NCI-H460 (cell line): Measurements from ENCODE around the gene ZSCAN21. TPM values are rescaled to one million over a fixed set of nuclear protein-coding genes. Genes with fewer than 3 reads are reported as not detected.

Experiments
- DNase-seq: peaks from one replicate; pipeline ENCODE4 v3.0.0-alpha.2; 2016; ENCODE audit warnings: low read depth; ENCODE audit errors: extremely low read depth
- total RNA-seq: library from RNA; depleted of rRNA; stranded (reverse); fragments of >200 nt; shearing (Covaris generic); gene quantifications from 2 replicates; pipeline ENCODE4 v1.2.3, GENCODE V29; 2014

The ZSCAN21 gene
- total RNA-seq, 1 experiment from 2014 or later = 13.5 TPM

DNA sequence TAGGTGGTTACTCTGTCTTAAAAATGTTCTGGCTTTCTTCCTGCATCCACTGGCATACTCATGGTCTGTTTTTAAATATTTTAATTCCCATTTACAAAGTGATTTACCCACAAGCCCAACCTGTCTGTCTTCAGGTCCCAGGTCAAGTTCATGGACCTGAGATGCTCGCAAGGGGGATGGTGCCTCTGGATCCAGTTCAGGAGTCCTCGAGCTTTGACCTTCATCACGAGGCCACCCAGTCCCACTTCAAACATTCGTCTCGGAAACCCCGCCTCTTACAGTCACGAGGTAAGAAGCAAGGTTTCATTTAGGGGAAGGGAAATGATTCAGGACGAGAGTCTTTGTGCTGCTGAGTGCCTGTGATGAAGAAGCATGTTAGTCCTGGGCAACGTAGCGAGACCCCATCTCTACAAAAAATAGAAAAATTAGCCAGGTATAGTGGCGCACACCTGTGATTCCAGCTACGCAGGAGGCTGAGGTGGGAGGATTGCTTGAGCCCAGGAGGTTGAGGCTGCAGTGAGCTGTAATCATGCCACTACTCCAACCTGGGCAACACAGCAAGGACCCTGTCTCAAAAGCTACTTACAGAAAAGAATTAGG lies 25.5 kb upstream of the ZSCAN21 start:
- no peak for DNase-seq

DNA sequence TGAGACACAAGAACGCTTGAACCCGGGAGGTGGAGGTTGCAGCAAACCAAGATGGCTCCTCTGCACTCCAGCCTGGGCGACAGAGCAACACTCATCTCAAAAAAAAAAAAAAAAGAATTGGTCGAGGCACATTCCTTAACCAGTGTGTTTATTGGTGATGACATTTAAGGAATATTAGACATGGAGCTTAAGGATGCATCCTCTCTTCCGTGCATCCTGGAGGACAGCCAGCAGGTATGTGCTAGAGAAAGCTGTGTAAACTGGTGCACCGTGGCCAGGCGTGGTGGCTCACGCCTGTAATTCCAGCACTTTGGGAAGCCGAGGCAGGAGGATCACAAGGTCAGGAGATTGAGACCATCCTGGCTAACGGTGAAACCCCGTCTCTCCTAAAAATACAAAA lies 22.4 kb upstream of the ZSCAN21 start:
- DNase-seq = no peak

DNA sequence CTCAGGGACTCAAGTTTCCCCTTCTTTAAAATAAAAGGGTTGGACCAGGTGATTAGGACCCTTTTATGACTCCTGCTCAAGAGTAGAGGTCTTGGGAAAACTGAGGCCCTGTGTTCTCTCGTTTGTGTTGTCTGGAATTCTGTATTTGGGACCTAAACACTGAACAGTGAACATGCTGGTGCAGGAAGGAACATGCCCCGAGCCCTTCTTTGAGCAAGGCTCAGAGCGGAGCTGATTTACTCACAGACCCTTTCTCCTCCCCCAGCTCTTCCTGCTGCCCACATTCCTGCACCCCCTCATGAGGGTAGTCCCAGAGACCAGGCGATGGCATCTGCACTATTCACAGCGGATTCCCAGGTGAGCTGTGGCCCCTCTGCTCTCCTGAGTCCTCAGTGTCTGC lies 20.0 kb upstream of the ZSCAN21 start:
- no peak for DNase-seq

DNA sequence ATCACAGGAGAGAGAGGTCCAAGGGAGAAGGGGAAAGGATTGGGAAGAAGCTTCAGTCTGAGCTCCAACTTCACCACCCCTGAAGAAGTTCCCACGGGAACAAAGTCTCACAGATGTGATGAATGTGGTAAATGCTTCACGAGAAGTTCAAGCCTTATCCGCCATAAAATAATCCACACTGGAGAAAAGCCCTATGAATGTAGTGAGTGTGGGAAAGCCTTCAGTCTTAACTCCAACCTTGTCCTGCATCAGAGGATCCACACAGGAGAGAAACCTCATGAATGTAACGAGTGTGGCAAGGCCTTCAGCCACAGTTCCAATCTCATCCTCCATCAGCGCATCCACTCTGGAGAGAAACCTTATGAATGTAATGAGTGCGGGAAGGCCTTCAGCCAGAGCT lies 16.0 kb upstream of the ZSCAN21 start:
- no peak for DNase-seq

DNA sequence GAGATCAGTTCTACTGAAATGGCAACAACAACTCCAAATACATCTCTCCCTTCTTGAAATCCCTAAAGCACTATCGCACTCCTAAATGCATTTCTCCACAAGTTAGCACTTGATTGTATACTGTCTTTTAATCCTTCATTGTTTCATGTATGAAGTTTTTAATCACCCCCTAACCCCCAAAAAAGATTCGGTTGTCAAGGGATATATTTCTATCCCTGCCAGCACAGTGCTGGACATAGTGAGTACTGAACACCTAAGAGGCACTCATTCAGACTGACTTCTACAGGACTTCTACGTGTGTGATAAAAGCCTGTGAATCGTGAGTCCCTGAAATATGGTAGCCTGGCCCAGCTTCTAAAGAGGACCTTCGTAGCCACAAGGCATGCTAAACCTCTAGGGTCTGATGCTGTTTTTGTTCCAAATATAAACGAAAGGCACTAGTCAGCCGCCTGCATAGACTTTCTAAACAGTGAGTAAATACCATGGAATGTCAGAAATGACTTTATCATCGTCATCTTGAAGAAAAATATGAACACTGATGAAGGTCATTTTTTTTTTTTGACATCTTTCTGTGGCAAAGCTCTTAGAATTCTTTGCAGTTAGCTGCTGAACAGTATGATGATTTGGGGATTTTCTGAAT lies 14.6 kb upstream of the ZSCAN21 start:
- no peak for DNase-seq

DNA sequence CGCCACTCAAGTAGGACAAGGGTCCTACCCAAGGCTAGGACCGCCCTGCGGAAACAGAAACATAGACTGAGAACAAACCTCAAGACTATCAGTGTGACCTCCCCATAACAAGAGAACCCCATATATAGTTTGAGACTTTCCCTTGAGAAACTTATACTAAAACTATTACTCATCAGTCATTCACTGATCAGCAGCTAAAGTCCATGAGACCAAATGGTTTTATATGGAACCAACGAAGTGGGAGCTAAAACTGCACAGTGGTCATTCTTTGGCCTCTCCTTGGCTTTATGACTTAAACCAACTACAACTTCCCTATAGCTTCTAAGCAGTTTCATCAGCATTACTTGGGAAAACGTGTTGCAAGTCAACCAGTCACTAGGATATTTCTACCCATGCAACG lies 13.7 kb upstream of the ZSCAN21 start:
- no peak for DNase-seq

DNA sequence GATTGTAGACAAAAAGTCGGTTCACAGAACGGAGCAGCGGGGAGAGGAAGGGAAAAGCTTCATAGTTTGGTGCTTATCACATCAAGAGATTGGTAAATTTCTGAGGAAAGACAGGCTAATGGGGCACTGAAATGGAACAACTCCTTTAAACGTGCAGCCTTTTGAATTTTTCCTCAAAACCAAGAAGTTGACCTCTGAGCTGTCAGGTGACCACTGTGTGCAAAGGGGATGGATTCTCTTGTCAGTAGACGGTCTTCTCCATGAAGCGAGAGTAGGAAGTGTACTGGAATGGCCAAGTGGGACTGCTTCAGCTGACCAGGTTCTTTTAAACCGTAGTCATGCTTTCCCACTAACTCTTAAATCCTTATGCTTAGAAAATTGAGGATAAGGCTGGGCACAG lies 11.2 kb upstream of the ZSCAN21 start:
- no peak for DNase-seq

DNA sequence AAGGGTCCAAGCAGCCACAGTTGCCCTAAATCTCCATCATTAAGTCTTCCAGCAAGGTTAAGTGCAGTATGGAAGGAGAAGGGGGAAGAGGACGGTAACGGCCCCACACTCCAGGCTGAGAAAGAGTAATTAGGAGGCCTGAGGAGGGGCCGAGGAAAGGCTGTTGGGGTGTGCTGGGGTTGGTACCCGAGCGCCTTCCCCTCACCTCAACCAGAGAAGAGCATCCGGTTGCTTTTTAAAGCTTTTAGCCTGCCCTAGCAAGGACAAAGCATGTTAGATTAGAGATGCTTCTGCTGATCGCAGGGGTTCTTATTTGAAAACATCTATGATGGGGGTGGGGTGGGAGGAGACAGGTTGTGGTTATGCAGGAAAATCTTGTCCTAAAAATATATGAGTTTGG lies 9.0 kb upstream of the ZSCAN21 start:
- DNase-seq = no peak

DNA sequence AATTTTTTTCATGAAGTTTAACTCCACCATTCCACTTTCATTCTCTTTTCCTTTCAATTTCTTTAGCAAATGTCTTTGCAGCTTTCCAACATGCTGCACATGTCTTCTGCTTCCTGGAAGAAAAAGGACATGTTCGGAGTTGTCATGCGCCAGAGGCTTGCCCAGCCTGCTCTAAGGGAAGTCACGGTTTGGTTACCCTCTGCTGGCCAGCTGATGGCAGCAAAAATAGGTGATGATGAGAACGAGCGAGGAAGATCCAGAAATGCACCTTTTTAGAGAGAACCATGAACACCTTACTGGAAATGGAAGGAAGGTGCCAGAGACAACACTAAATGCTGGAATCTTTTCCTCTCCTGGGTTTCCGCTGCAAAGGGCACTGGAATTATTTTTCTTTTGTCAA lies 4.9 kb upstream of the ZSCAN21 start:
- peak; percentile 24 for DNase-seq

DNA sequence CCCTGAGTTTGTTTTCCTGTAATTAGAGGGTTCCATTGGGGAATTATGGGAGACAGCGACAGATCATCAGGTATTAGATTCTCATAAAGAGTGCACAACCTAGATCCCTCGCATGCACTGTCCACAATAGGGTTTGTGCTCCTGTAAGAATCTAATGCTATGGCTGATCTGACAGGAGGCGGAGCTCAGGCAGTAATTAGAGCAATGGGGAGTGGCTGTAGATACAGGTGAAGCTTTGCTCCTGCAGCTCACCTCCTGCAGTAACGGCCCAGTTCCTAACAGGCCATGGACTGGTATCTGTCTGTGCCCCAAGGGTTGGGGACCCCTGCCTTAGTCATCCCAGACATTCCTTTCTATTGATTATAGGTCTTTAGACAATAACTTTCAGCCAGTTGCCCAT lies 894 bp upstream of the ZSCAN21 start:
- DNase-seq = no peak

DNA sequence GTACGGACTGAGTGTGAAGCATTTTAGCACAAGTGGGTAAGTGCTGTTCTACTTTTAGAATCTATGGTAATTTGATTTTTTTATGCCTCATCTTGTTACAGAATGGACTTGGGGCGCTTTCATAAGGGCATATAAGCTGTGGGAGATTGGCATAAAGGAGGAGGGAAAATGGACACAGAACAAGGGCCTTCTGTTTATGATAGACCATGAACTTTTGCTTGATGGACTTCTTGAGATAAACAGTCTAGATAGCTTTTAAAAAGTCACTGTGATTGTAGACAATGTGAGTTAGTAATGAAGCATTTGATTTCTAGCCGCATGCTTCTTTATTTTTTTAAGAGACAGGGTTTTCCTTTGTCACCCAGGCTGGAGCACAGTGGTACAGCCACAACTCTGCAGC lies 2.0 kb downstream of the ZSCAN21 start:
- no peak for DNase-seq

DNA sequence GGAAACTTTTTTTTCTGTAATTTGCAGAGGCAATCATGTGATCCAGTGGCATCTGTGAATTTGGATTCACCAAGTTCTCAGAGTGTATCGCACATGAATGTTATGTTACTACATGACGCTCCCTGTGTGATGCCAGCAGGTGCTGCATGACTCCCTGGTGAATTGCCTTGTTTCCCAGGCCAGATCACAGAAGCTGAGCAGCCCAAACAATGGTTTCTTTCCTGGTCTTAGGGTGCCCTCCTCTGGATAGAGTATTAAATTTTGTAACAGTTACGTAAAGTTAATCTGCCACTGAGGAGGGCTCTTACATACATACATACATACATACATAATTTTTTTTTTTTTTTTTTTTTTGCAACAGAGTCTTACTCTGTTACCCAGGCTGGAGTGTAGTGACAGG lies 3.6 kb downstream of the ZSCAN21 start:
- peak; percentile 78 for DNase-seq

DNA sequence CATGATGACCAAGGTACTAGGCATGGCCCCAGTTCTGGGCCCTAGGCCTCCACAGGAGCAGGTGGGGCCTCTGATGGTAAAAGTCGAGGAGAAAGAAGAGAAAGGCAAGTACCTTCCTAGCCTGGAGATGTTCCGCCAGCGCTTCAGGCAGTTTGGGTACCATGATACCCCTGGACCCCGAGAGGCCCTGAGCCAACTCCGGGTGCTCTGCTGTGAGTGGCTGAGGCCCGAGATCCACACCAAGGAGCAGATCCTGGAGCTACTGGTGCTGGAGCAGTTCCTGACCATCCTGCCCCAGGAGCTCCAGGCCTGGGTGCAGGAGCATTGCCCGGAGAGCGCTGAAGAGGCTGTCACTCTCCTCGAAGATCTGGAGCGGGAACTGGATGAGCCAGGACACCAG lies 7.4 kb downstream of the ZSCAN21 start:
- DNase-seq = no peak

DNA sequence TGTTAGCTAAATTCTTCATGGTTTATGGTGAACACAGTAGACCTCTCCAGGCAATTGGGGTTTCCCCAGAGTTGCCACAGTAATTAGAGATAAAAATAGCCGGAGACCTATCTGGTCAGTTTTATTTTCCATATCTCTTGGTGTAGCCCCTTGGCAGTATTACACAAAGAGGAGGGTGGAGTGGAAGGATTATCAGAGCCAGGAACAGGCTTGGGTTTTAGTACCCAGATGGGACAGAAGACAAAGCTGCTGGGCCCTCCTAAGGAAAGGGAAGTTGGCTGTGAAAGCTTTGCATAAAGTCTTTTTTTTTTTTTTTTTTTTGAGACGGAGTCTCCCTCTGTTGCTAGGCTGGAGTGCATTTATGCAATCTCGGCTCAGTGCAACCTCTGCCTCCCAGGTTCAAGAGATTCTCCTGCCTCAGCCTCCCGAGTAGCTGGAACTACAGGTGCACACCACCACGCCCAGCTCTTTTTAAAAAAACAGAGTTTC lies 9.7 kb downstream of the ZSCAN21 start:
- no peak for DNase-seq

DNA sequence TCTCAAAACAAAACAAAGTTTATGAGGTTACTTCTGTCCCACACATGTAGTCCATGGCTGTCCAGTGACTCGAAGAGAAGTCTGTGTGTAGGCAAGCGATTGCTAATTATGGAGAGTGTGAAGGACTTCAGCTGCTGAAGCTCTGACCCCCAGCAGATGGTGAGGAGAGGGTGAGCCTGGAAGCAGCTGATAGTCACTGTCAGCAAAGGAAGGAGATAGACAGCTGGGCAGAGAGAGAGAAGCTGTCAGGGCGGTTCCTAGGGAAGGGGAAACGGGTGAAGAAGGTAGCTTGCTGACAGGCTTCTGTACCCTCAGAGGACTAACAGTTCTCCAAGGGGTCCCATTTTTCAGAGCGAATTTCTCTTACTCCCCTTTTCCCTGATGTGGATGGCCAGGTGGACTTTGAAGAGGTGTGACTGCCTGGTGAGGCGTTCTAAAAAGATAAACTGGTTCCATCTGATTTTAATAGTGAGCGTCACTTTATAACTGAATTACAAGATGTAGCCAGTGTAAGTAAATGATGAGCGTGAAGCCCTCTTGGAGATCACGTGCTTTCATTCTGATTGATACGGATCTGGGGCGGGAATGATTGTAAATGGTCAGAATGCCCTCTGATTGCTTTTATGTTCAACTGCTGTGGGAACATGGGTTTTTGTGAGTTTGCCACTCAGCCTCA lies 12.1 kb downstream of the ZSCAN21 start:
- DNase-seq = no peak

DNA sequence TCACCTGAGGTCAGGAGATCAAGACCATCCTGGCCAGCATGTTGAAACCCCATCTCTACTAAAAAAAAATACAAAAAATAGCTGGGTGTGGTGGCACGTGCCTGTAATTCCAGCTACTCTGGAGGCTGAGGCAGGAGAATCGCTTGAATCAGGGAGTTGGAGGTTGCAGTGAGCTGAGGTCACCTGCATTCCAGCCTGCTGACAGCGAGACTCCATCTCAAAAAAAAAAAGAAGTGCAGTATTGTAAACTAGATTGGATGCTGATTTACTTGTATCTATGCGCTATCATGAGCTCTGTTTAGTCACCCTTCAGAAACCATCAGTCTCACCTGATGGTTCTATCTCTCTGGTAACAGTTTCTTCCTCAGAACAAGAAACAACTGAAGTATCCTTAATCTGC lies 13.8 kb downstream of the ZSCAN21 start:
- DNase-seq = no peak

DNA sequence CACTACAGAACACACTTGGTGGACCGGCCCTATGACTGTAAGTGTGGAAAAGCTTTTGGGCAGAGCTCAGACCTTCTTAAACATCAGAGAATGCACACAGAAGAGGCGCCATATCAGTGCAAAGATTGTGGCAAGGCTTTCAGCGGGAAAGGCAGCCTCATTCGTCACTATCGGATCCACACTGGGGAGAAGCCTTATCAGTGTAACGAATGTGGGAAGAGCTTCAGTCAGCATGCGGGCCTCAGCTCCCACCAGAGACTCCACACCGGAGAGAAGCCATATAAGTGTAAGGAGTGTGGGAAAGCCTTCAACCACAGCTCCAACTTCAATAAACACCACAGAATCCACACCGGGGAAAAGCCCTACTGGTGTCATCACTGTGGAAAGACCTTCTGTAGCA lies 14.6 kb downstream of the ZSCAN21 start:
- no peak for DNase-seq

DNA sequence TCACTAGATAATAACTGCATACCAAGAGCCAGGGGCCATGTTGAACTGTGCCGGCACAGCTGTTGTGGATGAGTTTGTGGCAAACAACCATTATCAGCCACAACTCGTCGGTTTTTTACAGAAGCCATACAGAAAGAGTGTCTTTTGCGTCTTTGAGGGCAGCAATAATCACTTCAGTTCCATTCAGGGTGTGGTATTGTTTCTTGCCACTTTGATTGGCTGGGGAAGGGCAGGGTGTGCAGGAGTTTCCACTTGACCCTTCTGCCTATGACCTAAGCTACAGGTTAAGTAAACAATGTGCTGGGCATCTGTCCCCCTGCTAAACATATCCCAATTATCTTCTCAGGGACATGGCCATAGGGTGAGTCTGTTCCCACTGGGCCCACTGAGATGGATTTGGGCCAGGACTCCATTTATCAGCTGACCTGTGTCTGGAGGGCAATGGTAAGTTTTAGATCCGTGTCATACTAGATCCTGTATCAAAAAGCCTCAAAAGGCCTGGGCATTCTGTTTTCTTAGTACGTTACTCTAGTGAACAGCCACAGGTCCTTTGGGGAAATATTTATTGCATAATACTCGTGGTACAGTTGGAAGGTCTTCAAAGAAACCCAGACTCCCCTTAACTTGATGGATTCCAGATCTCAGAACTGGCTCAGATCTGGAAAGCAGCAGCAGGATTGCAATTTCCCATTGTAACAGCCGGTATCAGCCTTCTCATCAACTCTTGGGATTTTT lies 16.0 kb downstream of the ZSCAN21 start:
- DNase-seq = no peak

DNA sequence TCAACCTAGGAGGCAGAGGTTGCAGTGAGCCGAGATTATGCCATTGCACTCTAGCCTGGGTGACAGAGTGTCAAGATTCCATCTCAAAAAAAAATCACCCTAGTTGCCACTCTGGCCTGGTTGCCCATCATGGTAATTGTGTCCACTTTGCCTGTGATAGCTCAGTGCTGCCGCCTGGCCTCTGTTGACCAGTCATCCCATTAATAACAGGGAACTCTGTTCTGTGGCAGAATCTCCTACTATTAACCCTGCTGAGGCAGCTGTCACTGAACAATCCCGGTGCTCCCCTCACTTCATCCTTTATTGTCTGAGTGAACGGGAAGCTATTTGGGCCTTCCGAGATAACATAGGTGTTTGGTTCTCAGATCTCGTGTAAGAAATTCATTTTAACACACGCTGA lies 17.4 kb downstream of the ZSCAN21 start:
- no peak for DNase-seq

DNA sequence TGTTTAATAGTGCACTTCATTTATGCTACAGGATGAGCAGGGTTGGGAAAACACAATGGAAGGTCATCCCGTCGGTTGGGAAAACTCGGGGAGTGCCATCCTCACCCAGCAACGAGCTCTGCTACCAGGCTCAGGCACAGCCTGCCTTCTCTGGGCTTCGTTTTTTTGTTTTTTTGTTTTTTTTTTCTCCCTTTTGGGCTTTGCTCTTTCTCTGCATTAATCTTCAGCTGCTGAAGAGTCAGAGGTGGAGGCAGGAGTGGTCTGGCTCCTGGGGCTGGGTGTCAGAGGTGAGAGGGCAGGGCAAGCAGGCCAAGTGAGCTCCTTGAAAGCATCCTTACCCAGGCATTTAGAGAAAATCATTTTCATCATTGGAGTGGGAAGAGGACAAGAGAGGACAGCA lies 20.4 kb downstream of the ZSCAN21 start:
- no peak for DNase-seq

DNA sequence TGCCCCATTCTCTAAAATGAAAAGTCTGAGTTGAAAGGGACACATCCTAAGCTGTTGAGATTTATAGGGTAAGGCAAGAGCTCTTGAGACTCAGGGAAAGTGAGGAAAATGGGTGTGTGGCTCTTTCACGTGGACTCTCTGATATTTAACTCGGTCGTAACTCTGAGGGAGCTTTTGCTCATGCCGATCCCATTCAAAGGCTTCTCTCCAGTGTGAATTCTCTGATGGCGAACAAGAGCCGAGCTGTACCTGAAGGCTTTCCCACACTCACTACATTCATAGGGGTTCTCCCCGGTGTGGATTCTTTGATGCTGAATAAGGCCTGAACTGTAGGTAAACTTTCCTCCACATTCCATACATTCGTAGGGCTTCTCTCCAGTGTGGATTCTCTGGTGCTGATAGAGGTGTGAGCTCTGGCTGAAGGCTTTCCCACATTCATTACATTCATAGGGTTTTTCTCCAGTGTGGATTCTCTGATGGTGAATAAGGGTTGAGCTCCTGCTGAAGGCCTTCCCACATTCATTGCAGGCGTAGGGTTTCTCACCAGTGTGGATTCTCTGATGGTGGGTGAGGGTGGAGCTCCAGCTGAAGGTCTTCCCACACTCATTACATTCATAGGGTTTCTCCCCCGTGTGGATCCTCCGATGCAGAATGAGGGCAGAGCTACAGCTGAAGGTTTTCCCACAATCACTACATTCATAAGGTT lies 21.6 kb downstream of the ZSCAN21 start:
- DNase-seq = no peak
